Measurements from ENCODE around the gene R3HDML. TPM values are rescaled to one million over a fixed set of nuclear protein-coding genes. Genes with fewer than 3 reads are reported as not detected.
"Not testable (repeated sequence)": the region's sequence is repeated elsewhere in the genome, so short reads cannot be mapped to it uniquely, and the experiment has no call there.

The R3HDML gene
- polyA plus RNA-seq, 2 donors: not detected

- H3K27me3 ChIP-seq (ENCODE audit: control insufficient read depth in 1 of 2, insufficient read depth in 2 of 2, low read length in 2 of 2): no peaks in the 10 kb centered on the region
Observed at GRCh38 chr20:44344723-44345122, 7.9 kb downstream of the R3HDML start.

GRCh38 chr20:44345147-44345546, 8.3 kb downstream of the R3HDML start:
- no peak overlapping the region for H3K4me3 ChIP-seq (ENCODE audit: low read depth in 1 of 2, low read length in 2 of 2)
- no peaks in the 10 kb centered on the region for H3K9me3 ChIP-seq (ENCODE audit: control insufficient read depth in 2 of 2, insufficient read depth in 1 of 2, low read depth in 1 of 2, low read length in 1 of 2)
- 87 to 88% methylated on average over 8 of the region's 8 CpGs for WGBS, 2 donors

More at GRCh38 chr20:44344723-44345122, 7.9 kb downstream of the R3HDML start:
- 73 to 80% methylated on average over 4 of the region's 4 CpGs for WGBS, 2 donors
- H3K9me3 ChIP-seq (ENCODE audit: control insufficient read depth in 2 of 2, insufficient read depth in 1 of 2, low read depth in 1 of 2, low read length in 1 of 2): no peaks in the 10 kb centered on the region
- no peaks in the 10 kb centered on the region for H3K4me1 ChIP-seq (ENCODE audit: control insufficient read depth in 2 of 2, insufficient read depth in 2 of 2, low read length in 1 of 2)
- H3K36me3 ChIP-seq (ENCODE audit: control insufficient read depth in 2 of 2, insufficient read depth in 2 of 2, low read length in 1 of 2): no peaks in the 10 kb centered on the region
- no peak overlapping the region for H3K27ac ChIP-seq (ENCODE audit: low read depth in 2 of 2, low read length in 1 of 2)
- no peak overlapping the region for H3K4me3 ChIP-seq (ENCODE audit: low read depth in 1 of 2, low read length in 2 of 2)

GRCh38 chr20:44345941-44346340, 9.1 kb downstream of the R3HDML start:
- H3K36me3 ChIP-seq (ENCODE audit: control insufficient read depth in 2 of 2, insufficient read depth in 2 of 2, low read length in 1 of 2); H3K4me1 ChIP-seq (ENCODE audit: control insufficient read depth in 2 of 2, insufficient read depth in 2 of 2, low read length in 1 of 2); H3K27me3 ChIP-seq (ENCODE audit: control insufficient read depth in 1 of 2, insufficient read depth in 2 of 2, low read length in 2 of 2); H3K27ac ChIP-seq (ENCODE audit: low read depth in 2 of 2, low read length in 1 of 2); H3K4me3 ChIP-seq (ENCODE audit: low read depth in 1 of 2, low read length in 2 of 2); H3K9me3 ChIP-seq (ENCODE audit: control insufficient read depth in 2 of 2, insufficient read depth in 1 of 2, low read depth in 1 of 2, low read length in 1 of 2): not testable (repeated sequence)
- WGBS, 2 donors: 86 to 90% methylated on average over 10 of the region's 10 CpGs

More at GRCh38 chr20:44345147-44345546, 8.3 kb downstream of the R3HDML start:
- H3K4me1 ChIP-seq (ENCODE audit: control insufficient read depth in 2 of 2, insufficient read depth in 2 of 2, low read length in 1 of 2): no peaks in the 10 kb centered on the region
- H3K27me3 ChIP-seq (ENCODE audit: control insufficient read depth in 1 of 2, insufficient read depth in 2 of 2, low read length in 2 of 2): no peaks in the 10 kb centered on the region
- H3K27ac ChIP-seq (ENCODE audit: low read depth in 2 of 2, low read length in 1 of 2): no peak overlapping the region
- H3K36me3 ChIP-seq (ENCODE audit: control insufficient read depth in 2 of 2, insufficient read depth in 2 of 2, low read length in 1 of 2): no peaks in the 10 kb centered on the region

- H3K27ac ChIP-seq (ENCODE audit: low read depth in 2 of 2, low read length in 1 of 2): no peak overlapping the region
- no peaks in the 10 kb centered on the region for H3K36me3 ChIP-seq (ENCODE audit: control insufficient read depth in 2 of 2, insufficient read depth in 2 of 2, low read length in 1 of 2)
- no peaks in the 10 kb centered on the region for H3K4me1 ChIP-seq (ENCODE audit: control insufficient read depth in 2 of 2, insufficient read depth in 2 of 2, low read length in 1 of 2)
- no peak overlapping the region for H3K4me3 ChIP-seq (ENCODE audit: low read depth in 1 of 2, low read length in 2 of 2)
- no peaks in the 10 kb centered on the region for H3K9me3 ChIP-seq (ENCODE audit: control insufficient read depth in 2 of 2, insufficient read depth in 1 of 2, low read depth in 1 of 2, low read length in 1 of 2)
- 90 to 95% methylated on average over 4 of the region's 4 CpGs for WGBS, 2 donors
- H3K27me3 ChIP-seq (ENCODE audit: control insufficient read depth in 1 of 2, insufficient read depth in 2 of 2, low read length in 2 of 2): no peaks in the 10 kb centered on the region
Observed at GRCh38 chr20:44348168-44348659, 11.4 kb downstream of the R3HDML start.

- Histone ChIP-seq H3K27me3 (ENCODE audit: control insufficient read depth in 1 of 2, insufficient read depth in 2 of 2, low read length in 2 of 2) (no peaks in the 10 kb centered on the region), H3K9me3 (ENCODE audit: control insufficient read depth in 2 of 2, insufficient read depth in 1 of 2, low read depth in 1 of 2, low read length in 1 of 2) (no peaks in the 10 kb centered on the region), H3K36me3 (ENCODE audit: control insufficient read depth in 2 of 2, insufficient read depth in 2 of 2, low read length in 1 of 2) (no peaks in the 10 kb centered on the region), H3K4me1 (ENCODE audit: control insufficient read depth in 2 of 2, insufficient read depth in 2 of 2, low read length in 1 of 2) (no peaks in the 10 kb centered on the region), H3K27ac (ENCODE audit: low read depth in 2 of 2, low read length in 1 of 2) (no peak overlapping the region), H3K4me3 (ENCODE audit: low read depth in 1 of 2, low read length in 2 of 2) (no peak overlapping the region)
- 69 to 74% methylated on average over 3 of the region's 3 CpGs for WGBS, 2 donors
Observed at GRCh38 chr20:44349349-44349748, 12.5 kb downstream of the R3HDML start.

GRCh38 chr20:44350567-44350966, 13.7 kb downstream of the R3HDML start:
- no peak overlapping the region for H3K4me3 ChIP-seq (ENCODE audit: low read depth in 1 of 2, low read length in 2 of 2)
- WGBS, 2 donors: 79 to 88% methylated on average over 6 of the region's 6 CpGs
- no peaks in the 10 kb centered on the region for H3K9me3 ChIP-seq (ENCODE audit: control insufficient read depth in 2 of 2, insufficient read depth in 1 of 2, low read depth in 1 of 2, low read length in 1 of 2)
- no peaks in the 10 kb centered on the region for H3K27me3 ChIP-seq (ENCODE audit: control insufficient read depth in 1 of 2, insufficient read depth in 2 of 2, low read length in 2 of 2)
- H3K4me1 ChIP-seq (ENCODE audit: control insufficient read depth in 2 of 2, insufficient read depth in 2 of 2, low read length in 1 of 2): no peaks in the 10 kb centered on the region
- H3K27ac ChIP-seq (ENCODE audit: low read depth in 2 of 2, low read length in 1 of 2): no peak overlapping the region
- H3K36me3 ChIP-seq (ENCODE audit: control insufficient read depth in 2 of 2, insufficient read depth in 2 of 2, low read length in 1 of 2): no peaks in the 10 kb centered on the region

- H3K27me3 ChIP-seq (ENCODE audit: control insufficient read depth in 1 of 2, insufficient read depth in 2 of 2, low read length in 2 of 2): peaks cover 0 to 4% of the 10 kb centered on the region in 2 donors
- no peaks in the 10 kb centered on the region for H3K36me3 ChIP-seq (ENCODE audit: control insufficient read depth in 2 of 2, insufficient read depth in 2 of 2, low read length in 1 of 2)
- H3K9me3 ChIP-seq (ENCODE audit: control insufficient read depth in 2 of 2, insufficient read depth in 1 of 2, low read depth in 1 of 2, low read length in 1 of 2): no peaks in the 10 kb centered on the region
- H3K4me1 ChIP-seq (ENCODE audit: control insufficient read depth in 2 of 2, insufficient read depth in 2 of 2, low read length in 1 of 2): peaks cover 0 to 2% of the 10 kb centered on the region in 2 donors
- H3K27ac ChIP-seq (ENCODE audit: low read depth in 2 of 2, low read length in 1 of 2): no peak overlapping the region
- H3K4me3 ChIP-seq (ENCODE audit: low read depth in 1 of 2, low read length in 2 of 2): no peak overlapping the region
- WGBS, 2 donors: 71 to 72% methylated on average over 6 of the region's 6 CpGs
Observed at GRCh38 chr20:44354979-44355497, 18.2 kb downstream of the R3HDML start.

GRCh38 chr20:44355498-44356352, 18.9 kb downstream of the R3HDML start, which contains the start of gene HNF4A:
Gene HNF4A (plus strand): TSS chr20:44355699. CDS start chr20:44355805, 106 bp downstream.
- no peaks in the 10 kb centered on the region for H3K36me3 ChIP-seq (ENCODE audit: control insufficient read depth in 2 of 2, insufficient read depth in 2 of 2, low read length in 1 of 2)
- H3K27ac ChIP-seq (ENCODE audit: low read depth in 2 of 2, low read length in 1 of 2): no peak within 1 kb of the TSS
- 53 to 59% methylated on average over 40 of the region's 40 CpGs for WGBS, 2 donors
- no peak within 1 kb of the TSS for H3K4me3 ChIP-seq (ENCODE audit: low read depth in 1 of 2, low read length in 2 of 2)
- H3K4me1 ChIP-seq (ENCODE audit: control insufficient read depth in 2 of 2, insufficient read depth in 2 of 2, low read length in 1 of 2): peaks cover 0 to 2% of the 10 kb centered on the region in 2 donors
- H3K27me3 ChIP-seq (ENCODE audit: control insufficient read depth in 1 of 2, insufficient read depth in 2 of 2, low read length in 2 of 2): peaks cover 0 to 4% of the 10 kb centered on the region in 2 donors
- H3K9me3 ChIP-seq (ENCODE audit: control insufficient read depth in 2 of 2, insufficient read depth in 1 of 2, low read depth in 1 of 2, low read length in 1 of 2): no peaks in the 10 kb centered on the region

GRCh38 chr20:44356353-44356723, 19.5 kb downstream of the R3HDML start:
- Histone ChIP-seq H3K9me3 (ENCODE audit: control insufficient read depth in 2 of 2, insufficient read depth in 1 of 2, low read depth in 1 of 2, low read length in 1 of 2) (no peaks in the 10 kb centered on the region), H3K4me1 (ENCODE audit: control insufficient read depth in 2 of 2, insufficient read depth in 2 of 2, low read length in 1 of 2) (peaks cover 0 to 2% of the 10 kb centered on the region in 2 donors), H3K36me3 (ENCODE audit: control insufficient read depth in 2 of 2, insufficient read depth in 2 of 2, low read length in 1 of 2) (no peaks in the 10 kb centered on the region), H3K27ac (ENCODE audit: low read depth in 2 of 2, low read length in 1 of 2) (no peak overlapping the region), H3K27me3 (ENCODE audit: control insufficient read depth in 1 of 2, insufficient read depth in 2 of 2, low read length in 2 of 2) (peaks cover 0 to 4% of the 10 kb centered on the region in 2 donors), H3K4me3 (ENCODE audit: low read depth in 1 of 2, low read length in 2 of 2) (no peak overlapping the region)
- 53 to 64% methylated on average over 14 of the region's 14 CpGs for WGBS, 2 donors

All from esophagus (tissue), 2 donors.